Measurements from ENCODE around the gene TREX2.

- TF ChIP-seq CTCF (IDR thresholded peaks at IDR 0.05) (no peak), POLR2AphosphoS5 (IDR thresholded peaks at IDR 0.05) (no peak), POLR2A (IDR thresholded peaks at IDR 0.05) (no peak)
Observed at GRCh38 chrX:153491918-153492317, 46.1 kb upstream of the TREX2 start.
